ENCODE results near the gene ADPRHL1. TPM values are rescaled to one million over a fixed set of nuclear protein-coding genes. Genes with fewer than 3 reads are reported as not detected.

Gene ADPRHL1
- total RNA-seq, 1 experiment from 2014 or later, result 2.7 TPM

- TF ChIP-seq CTCF (conservative IDR thresholded peaks at IDR 0.05), result no peak
- no peak overlapping the region for H2AK5ac ChIP-seq (ENCODE audit: insufficient read length, low read length)
- no peak overlapping the region for H3K9ac ChIP-seq (ENCODE audit: extremely low read depth, insufficient read length, low read length)
- H3K4ac ChIP-seq (ENCODE audit: low read depth, low read length), result no peak overlapping the region
- DNase-seq, result no peak
- Mint-ChIP-seq H3K9me3 (no peaks in the 10 kb centered on the region; a peak in 1 of 5 replicates), H3K36me3 (ENCODE audit: insufficient read depth in 1 of 3, low read depth in 3 of 3) (peaks cover 8 to 84% (median 78%) of the 10 kb centered on the region in 3 experiments), H3K27ac (no peak overlapping the region), H3K27me3 (ENCODE audit: low read depth) (no peaks in the 10 kb centered on the region), H3K4me3 (no peak overlapping the region), H3K4me1 (peaks cover 2 to 14% of the 10 kb centered on the region in 2 experiments; a peak in 3 of 4 replicates)
- no peak overlapping the region for H2AFZ ChIP-seq (ENCODE audit: low read length)
- no peaks in the 10 kb centered on the region for H3K27me3 ChIP-seq (ENCODE audit: insufficient read depth, low read length)
- WGBS (ENCODE audit: extremely low coverage, insufficient read length, low lambda C conversion rate), result no CpG with 5 or more reads among the region's 12 CpGs
- no peak overlapping the region for H2BK5ac ChIP-seq (ENCODE audit: insufficient read length, low read length)
- H3K4me2 ChIP-seq (ENCODE audit: insufficient read depth, insufficient read length, low read length), result no peak overlapping the region
- no peak overlapping the region for H2BK120ac ChIP-seq (ENCODE audit: low read depth, low read length, poor library complexity, severe bottlenecking)
- H3K56ac ChIP-seq (ENCODE audit: insufficient read length, low read depth, low read length), result no peak overlapping the region
- no peak overlapping the region for H2BK20ac ChIP-seq (ENCODE audit: low read depth, low read length, poor library complexity, severe bottlenecking)
- no peak overlapping the region for H2BK15ac ChIP-seq (ENCODE audit: low read depth, low read length)
- H3K79me1 ChIP-seq (ENCODE audit: insufficient read depth, low read depth, low read length, poor library complexity, severe bottlenecking), result no peaks in the 10 kb centered on the region
- no peak overlapping the region for H3T11ph ChIP-seq (ENCODE audit: low read length)
- H3K18ac ChIP-seq (ENCODE audit: insufficient read length, low read depth, low read length), result no peak overlapping the region
- no peak overlapping the region for H2BK12ac ChIP-seq (ENCODE audit: insufficient read length, low read depth, low read length)
- no peaks in the 10 kb centered on the region for H3K79me2 ChIP-seq (ENCODE audit: insufficient read depth, low read length)
- no peak overlapping the region for H3K27ac ChIP-seq (ENCODE audit: insufficient read length, low read depth, low read length)
- H3K23me2 ChIP-seq (ENCODE audit: insufficient read length, low read depth, low read length, poor library complexity, severe bottlenecking), result peaks cover 2% of the 10 kb centered on the region
- no peak overlapping the region for H3K23ac ChIP-seq (ENCODE audit: insufficient read length, low read depth, low read length)
- no peaks in the 10 kb centered on the region for H3K9me3 ChIP-seq (ENCODE audit: control insufficient read depth, low read depth, low read length)
- H4K8ac ChIP-seq (replicated peaks; ENCODE audit: insufficient read length, low read depth, low read length), result no peak overlapping the region
- no peak overlapping the region for H3K14ac ChIP-seq (ENCODE audit: insufficient read depth, low read length)
- no peak overlapping the region for H4K5ac ChIP-seq (ENCODE audit: insufficient read length, low read depth, low read length)
- no peaks in the 10 kb centered on the region for H3K4me1 ChIP-seq (ENCODE audit: insufficient read depth, low read length)
- no peak overlapping the region for H4K91ac ChIP-seq (ENCODE audit: insufficient read length, low read depth, low read length)
- H4K20me1 ChIP-seq (ENCODE audit: control insufficient read depth, insufficient read depth, insufficient read length), result no peaks in the 10 kb centered on the region
Observed at GRCh38 chr13:113475911-113476310, 22.6 kb upstream of the ADPRHL1 start.
